ENCODE results near the gene DNAJC5G. TPM values are rescaled to one million over a fixed set of nuclear protein-coding genes. Genes with fewer than 3 reads are reported as not detected.
A peak's percentile ranks its signal among the peaks of the same experiment; 100 is the strongest.
"Not testable (repeated sequence)": the region's sequence is repeated elsewhere in the genome, so short reads cannot be mapped to it uniquely, and the experiment has no call there.

DNAJC5G gene
- total RNA-seq, 1 donor from 2014 or later: not detected

- no peak for ATAC-seq
These were observed 30.9 kb downstream of the DNAJC5G start for GRCh38 chr2:27306136-27306535.

GRCh38 chr2:27306573-27307286 lies 31.5 kb downstream of the DNAJC5G start:
- ATAC-seq: no peak

More at GRCh38 chr2:27306136-27306535, 30.9 kb downstream of the DNAJC5G start:
- no peak for DNase-seq (ENCODE audit: low spot score)

GRCh38 chr2:27307287-27307544 lies 32.0 kb downstream of the DNAJC5G start:
- ATAC-seq (no peak), DNase-seq (ENCODE audit: low spot score) (no peak)

More at GRCh38 chr2:27306573-27307286, 31.5 kb downstream of the DNAJC5G start:
- DNase-seq (ENCODE audit: low spot score): no peak

- no peak for DNase-seq (ENCODE audit: low spot score)
- peak; percentile 27 for ATAC-seq
These were observed 32.5 kb downstream of the DNAJC5G start for GRCh38 chr2:27307545-27308358.

- ATAC-seq (peak; percentile 37), DNase-seq (ENCODE audit: low spot score) (no peak)
These were observed 33.2 kb downstream of the DNAJC5G start, which contains the start of gene UCN for GRCh38 chr2:27308359-27308881. TSS of gene UCN (minus strand) at chr2:27308445. CDS start at chr2:27307895, 550 bp downstream.

- peak; percentile 11 for ATAC-seq
- no peak for DNase-seq (ENCODE audit: low spot score)
These were observed 34.4 kb downstream of the DNAJC5G start for GRCh38 chr2:27309651-27310050.

GRCh38 chr2:27312152-27312551 lies 36.9 kb downstream of the DNAJC5G start:
- ATAC-seq: no peak
- DNase-seq (ENCODE audit: low spot score): no peak

- DNase-seq (ENCODE audit: low spot score): no peak
- no peak for ATAC-seq
These were observed 38.8 kb downstream of the DNAJC5G start for GRCh38 chr2:27313882-27314645.

GRCh38 chr2:27314709-27315108 lies 39.5 kb downstream of the DNAJC5G start:
- no peak for ATAC-seq
- DNase-seq (ENCODE audit: low spot score): no peak

- DNase-seq (ENCODE audit: low spot score): no peak
- ATAC-seq: no peak
These were observed 39.9 kb downstream of the DNAJC5G start for GRCh38 chr2:27315122-27315521.

GRCh38 chr2:27316655-27317412 lies 41.6 kb downstream of the DNAJC5G start:
- DNase-seq (ENCODE audit: low spot score) (no peak), ATAC-seq (no peak)

- not testable (repeated sequence) for ATAC-seq; DNase-seq (ENCODE audit: low spot score)
These were observed 44.6 kb downstream of the DNAJC5G start for GRCh38 chr2:27319839-27320238.

GRCh38 chr2:27320958-27321543 lies 45.8 kb downstream of the DNAJC5G start:
- ATAC-seq (peak; percentile 82), DNase-seq (ENCODE audit: low spot score) (peak; percentile 87)

- DNase-seq (ENCODE audit: low spot score) (no peak), ATAC-seq (peak; percentile 4)
These were observed 47.1 kb downstream of the DNAJC5G start for GRCh38 chr2:27322301-27322765.

- peak; percentile 93 for DNase-seq (ENCODE audit: low spot score)
- peak; percentile 92 for ATAC-seq
These were observed 47.7 kb downstream of the DNAJC5G start, which contains the start of gene MPV17 for GRCh38 chr2:27322766-27323595. TSS of gene MPV17 (minus strand) at chr2:27323097. CDS start at chr2:27322517, 580 bp downstream.

GRCh38 chr2:27323596-27324285 lies 48.5 kb downstream of the DNAJC5G start:
- ATAC-seq (peak; percentile 12), DNase-seq (ENCODE audit: low spot score) (no peak)

- no peak for ATAC-seq
- no peak for DNase-seq (ENCODE audit: low spot score)
These were observed 49.5 kb downstream of the DNAJC5G start for GRCh38 chr2:27324720-27325119.
